ENCODE measurements around the gene SMIM13. TPM values are rescaled to one million over a fixed set of nuclear protein-coding genes. Genes with fewer than 3 reads are reported as not detected.
"Not testable (repeated sequence)": the region's sequence is repeated elsewhere in the genome, so short reads cannot be mapped to it uniquely, and the experiment has no call there.

Gene SMIM13
- total RNA-seq, 4 donors from 2014 or later: 3.8 to 7.4 (median 6.3) TPM

DNA sequence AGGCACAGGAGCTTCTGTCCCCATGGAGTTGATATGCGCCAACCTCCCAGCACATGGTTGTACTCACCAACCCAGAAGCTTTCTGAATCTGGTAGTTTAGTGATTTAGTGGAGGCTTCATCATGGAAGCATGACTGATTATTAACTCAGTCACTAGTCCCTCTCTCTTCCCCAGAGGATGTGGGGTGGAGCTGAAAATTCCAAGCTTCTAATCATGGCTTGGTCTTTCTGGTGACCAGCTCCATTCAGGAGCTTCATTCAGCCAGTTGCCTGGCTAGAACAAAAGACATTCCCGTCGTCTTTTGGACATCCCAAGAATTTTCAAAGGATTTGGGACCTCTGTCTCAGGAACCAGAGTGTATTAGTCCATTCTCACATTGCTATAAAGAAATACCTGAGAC, 13.3 kb upstream of the SMIM13 start:
- 58 to 59% methylated on average over 3 of the region's 3 CpGs for WGBS, 2 donors
- DNase-seq: no peak
- TF ChIP-seq, protein P1, sequence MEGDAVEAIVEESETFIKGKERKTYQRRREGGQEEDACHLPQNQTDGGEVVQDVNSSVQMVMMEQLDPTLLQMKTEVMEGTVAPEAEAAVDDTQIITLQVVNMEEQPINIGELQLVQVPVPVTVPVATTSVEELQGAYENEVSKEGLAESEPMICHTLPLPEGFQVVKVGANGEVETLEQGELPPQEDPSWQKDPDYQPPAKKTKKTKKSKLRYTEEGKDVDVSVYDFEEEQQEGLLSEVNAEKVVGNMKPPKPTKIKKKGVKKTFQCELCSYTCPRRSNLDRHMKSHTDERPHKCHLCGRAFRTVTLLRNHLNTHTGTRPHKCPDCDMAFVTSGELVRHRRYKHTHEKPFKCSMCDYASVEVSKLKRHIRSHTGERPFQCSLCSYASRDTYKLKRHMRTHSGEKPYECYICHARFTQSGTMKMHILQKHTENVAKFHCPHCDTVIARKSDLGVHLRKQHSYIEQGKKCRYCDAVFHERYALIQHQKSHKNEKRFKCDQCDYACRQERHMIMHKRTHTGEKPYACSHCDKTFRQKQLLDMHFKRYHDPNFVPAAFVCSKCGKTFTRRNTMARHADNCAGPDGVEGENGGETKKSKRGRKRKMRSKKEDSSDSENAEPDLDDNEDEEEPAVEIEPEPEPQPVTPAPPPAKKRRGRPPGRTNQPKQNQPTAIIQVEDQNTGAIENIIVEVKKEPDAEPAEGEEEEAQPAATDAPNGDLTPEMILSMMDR (IDR thresholded peaks at IDR 0.05): no peak
- no peak for TF ChIP-seq POLR2A (IDR thresholded peaks at IDR 0.05)
- H3K36me3 ChIP-seq: no peaks in the 10 kb centered on the region
- no peaks in the 10 kb centered on the region for H3K4me1 ChIP-seq
- no peak overlapping the region for H3K4me3 ChIP-seq
- peaks cover 0 to 8% (median 0%) of the 10 kb centered on the region in 4 donors for H3K27me3 ChIP-seq
- H3K9me3 ChIP-seq: no peaks in the 10 kb centered on the region
- no peak overlapping the region for H3K27ac ChIP-seq
- intact Hi-C loops (cut with DNase I): no loop called here

DNA sequence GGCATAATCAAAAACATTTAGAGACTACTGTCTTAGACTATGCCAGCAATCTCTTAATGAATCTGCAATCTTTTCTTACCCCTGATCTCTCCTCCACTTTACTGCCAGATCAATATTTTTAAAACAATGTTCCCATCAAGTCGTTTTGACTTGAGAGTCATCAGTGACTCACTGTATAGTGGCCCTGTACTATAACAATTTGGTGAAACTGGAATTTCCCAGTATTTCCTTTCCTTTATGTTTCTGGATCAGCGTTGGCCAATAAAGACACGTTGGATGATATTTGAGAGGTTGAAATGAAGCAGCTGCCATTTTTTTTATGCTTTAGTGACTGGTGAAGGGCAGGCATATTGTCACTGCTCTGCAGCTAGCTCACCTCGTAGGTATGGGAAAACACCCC, 10.1 kb upstream of the SMIM13 start:
- no peak overlapping the region for H3K4me3 ChIP-seq
- no peaks in the 10 kb centered on the region for H3K4me1 ChIP-seq
- intact Hi-C loops (cut with DNase I): no loop called here
- no peaks in the 10 kb centered on the region for H3K36me3 ChIP-seq
- H3K9me3 ChIP-seq: no peaks in the 10 kb centered on the region
- TF ChIP-seq, protein P1 (IDR thresholded peaks at IDR 0.05): no peak
- TF ChIP-seq POLR2A (IDR thresholded peaks at IDR 0.05): no peak
- H3K27me3 ChIP-seq: peaks cover 0 to 8% (median 0%) of the 10 kb centered on the region in 4 donors
- H3K27ac ChIP-seq: no peak overlapping the region
- DNase-seq: no peak
- 44 to 56% methylated on average over 3 to 4 of the region's 4 CpGs for WGBS, 2 donors

DNA sequence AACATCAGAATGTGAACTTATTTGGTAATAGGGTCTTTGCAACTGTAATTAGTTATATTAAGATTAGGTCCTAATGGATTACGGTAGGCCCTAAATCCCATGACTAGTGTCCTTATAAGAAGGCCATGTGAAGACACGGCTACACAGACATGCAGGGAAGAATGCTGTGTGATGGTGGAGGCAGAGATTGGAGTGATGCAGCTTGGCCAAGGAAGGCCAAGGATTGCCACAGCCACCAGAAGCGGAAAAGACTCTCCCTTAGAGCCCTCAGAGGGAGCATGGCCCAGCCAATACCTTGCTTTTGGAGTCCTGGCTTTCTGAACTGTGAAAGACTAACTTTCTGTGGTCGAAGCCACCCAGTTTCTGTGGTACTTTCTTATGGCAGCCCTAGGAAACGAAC, 9.7 kb upstream of the SMIM13 start:
- H3K36me3 ChIP-seq: no peaks in the 10 kb centered on the region
- 85 to 89% methylated on average over 5 of the region's 5 CpGs for WGBS, 2 donors
- no peak overlapping the region for H3K27ac ChIP-seq
- no peak overlapping the region for H3K4me3 ChIP-seq
- H3K9me3 ChIP-seq: no peaks in the 10 kb centered on the region
- H3K27me3 ChIP-seq: peaks cover 0 to 8% (median 0%) of the 10 kb centered on the region in 4 donors
- no peak for DNase-seq
- no peaks in the 10 kb centered on the region for H3K4me1 ChIP-seq
- TF ChIP-seq, protein P1 (IDR thresholded peaks at IDR 0.05): no peak
- TF ChIP-seq POLR2A (IDR thresholded peaks at IDR 0.05): no peak
- intact Hi-C loops (cut with DNase I): no loop called here

- no peak for DNase-seq
- intact Hi-C loops (cut with DNase I): no loop called here
- TF ChIP-seq, protein P1 (IDR thresholded peaks at IDR 0.05): no peak
- TF ChIP-seq POLR2A (IDR thresholded peaks at IDR 0.05): no peak
- Histone ChIP-seq H3K36me3 (no peaks in the 10 kb centered on the region), H3K27me3 (peaks cover 0 to 8% (median 0%) of the 10 kb centered on the region in 4 donors), H3K27ac (no peak overlapping the region), H3K4me3 (no peak overlapping the region), H3K9me3 (no peaks in the 10 kb centered on the region), H3K4me1 (no peaks in the 10 kb centered on the region)
- 50 to 60% methylated on average over 3 of the region's 3 CpGs for WGBS, 2 donors
Observed at GRCh38 chr6:11085758-11086435, 7.7 kb upstream of the SMIM13 start.

DNA sequence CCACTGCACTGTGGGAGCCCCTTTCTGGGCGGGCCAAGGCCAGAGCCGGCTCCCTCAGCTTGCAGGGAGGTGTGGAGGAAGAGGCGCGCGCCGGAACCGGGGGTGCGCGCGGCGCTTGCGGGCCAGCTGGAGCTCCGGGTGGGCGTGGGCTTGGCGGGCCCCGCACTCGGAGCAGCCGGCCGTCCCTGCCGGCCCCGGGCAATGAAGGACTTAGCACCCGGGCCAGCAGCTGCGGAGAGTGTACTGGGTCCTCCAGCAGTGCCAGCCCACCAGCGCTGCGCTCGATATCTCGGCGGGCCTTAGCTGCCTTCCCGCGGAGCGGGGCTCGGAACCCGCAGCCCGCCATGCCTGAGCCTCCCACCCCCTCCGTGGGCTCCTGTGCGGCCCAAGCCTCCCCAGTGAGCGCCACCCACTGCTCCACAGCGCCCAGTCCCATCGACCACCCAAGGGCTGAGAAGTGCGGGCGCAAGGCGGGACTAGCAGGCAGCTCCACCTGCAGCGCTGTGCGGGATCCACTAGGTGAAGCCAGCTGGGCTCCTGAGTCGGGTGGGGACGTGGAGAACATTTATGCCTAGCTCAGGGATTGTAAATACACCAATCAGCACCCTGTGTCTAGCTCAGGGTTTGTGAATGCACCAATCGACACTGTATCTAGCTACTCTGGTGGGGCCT, 6.4 kb upstream of the SMIM13 start:
- 100% methylated on average over 2 to 7 of the region's 47 CpGs for WGBS, 2 donors
- DNase-seq: not testable (repeated sequence)

More for the DNA sequence above, 6.4 kb upstream of the SMIM13 start:
- H3K36me3 ChIP-seq; intact Hi-C loops (cut with DNase I); H3K27me3 ChIP-seq; H3K4me3 ChIP-seq; H3K4me1 ChIP-seq; H3K9me3 ChIP-seq; H3K27ac ChIP-seq: not testable (repeated sequence)

Measured in esophagus squamous epithelium (tissue), 5 donors.